ENCODE results near the gene BROX.

The BROX gene

GRCh38 chr1:222777977-222778376 is 65.6 kb downstream of the BROX start:
- no peak for DNase-seq (ENCODE audit: low read depth)

- DNase-seq (ENCODE audit: low read depth): no peak
These were observed 68.9 kb downstream of the BROX start for GRCh38 chr1:222781251-222781650.

- no peak for DNase-seq (ENCODE audit: low read depth)
These were observed 70.7 kb downstream of the BROX start for GRCh38 chr1:222783051-222783450.

- no peak for DNase-seq (ENCODE audit: low read depth)
These were observed 72.0 kb downstream of the BROX start for GRCh38 chr1:222784371-222784770.

All from T follicular helper cell (primary cell).